B cell (primary cell): ENCODE results near the gene TMEM238L. TPM values are rescaled to one million over a fixed set of nuclear protein-coding genes. Genes with fewer than 3 reads are reported as not detected.

Experiments used
- ATAC-seq: fragments of 200-7000 bp; cut with Tn5 transposase; one replicate; pipeline ENCODE4 v1.10.0; 2021; ENCODE audit warnings: low read depth, mild to moderate bottlenecking, moderate number of reproducible peaks, moderate library complexity
- CTCF ChIA-PET: fragments of 350-600 bp; sonication (Branson Sonifier 250); formaldehyde crosslinking; loops from one replicate; lab custom pipeline; 2021; ENCODE audit warnings: antibody characterized with exemption, inconsistent platforms; lab: Charles Lee
- POLR2A ChIA-PET: fragments of 350-600 bp; sonication (Branson Sonifier 250); formaldehyde crosslinking; loops from one replicate; lab custom pipeline; 2021; ENCODE audit warnings: antibody characterized with exemption; lab: Charles Lee
- DNase-seq: peaks from one replicate; pipeline ENCODE4 v3.0.0; 2013
- H2AFZ ChIP-seq: 2 replicates; pipeline ENCODE4 v1.6.1; 2012; ENCODE audit warnings: mild to moderate bottlenecking, low read depth, low read length; ENCODE audit not compliant: insufficient read depth, poor library complexity, severe bottlenecking
- H3K27ac ChIP-seq, 2 donors: 1 replicate in 1 of 2; 2 replicates in 1 of 2; pipeline ENCODE4 v1.5.1; 2012 to 2013; ENCODE audit warnings: low read length in 2 of 2, mild to moderate bottlenecking in 2 of 2, moderate library complexity in 1 of 2
- H3K27me3 ChIP-seq, 4 experiments: fragments of 200-600 bp in 1 of 4; sonication (generic) in 1 of 4; replicated peaks in 1 of 4; 1 replicate in 2 of 4; 2 replicates in 2 of 4; pipeline versions ENCODE4 v1.6.1 to v1.7.0; 2013 to 2016; ENCODE audit warnings: low read length in 3 of 4, mild to moderate bottlenecking in 2 of 4, mixed read lengths in 1 of 4, moderate library complexity in 1 of 4; ENCODE audit not compliant: insufficient read depth in 4 of 4, control insufficient read depth in 3 of 4; ENCODE audit errors: control extremely low read depth in 1 of 4
- H3K36me3 ChIP-seq, 2 experiments: replicated peaks in 1 of 2; 1 replicate in 1 of 2; 2 replicates in 1 of 2; pipeline versions ENCODE4 v1.6.1 to v1.7.1; 2013; ENCODE audit warnings: low read length in 1 of 2; ENCODE audit not compliant: insufficient read depth in 2 of 2, control insufficient read depth in 1 of 2; ENCODE audit errors: control extremely low read depth in 1 of 2, extremely low read depth in 1 of 2
- H3K4me1 ChIP-seq, 2 donors: fragments of 200-600 bp in 1 of 2; sonication (generic) in 1 of 2; 1 replicate in 1 of 2; 2 replicates in 1 of 2; pipeline versions ENCODE4 v1.5.1 to v1.6.1; 2013 to 2017; ENCODE audit warnings: low read length in 2 of 2; ENCODE audit not compliant: control insufficient read depth in 2 of 2, insufficient read depth in 2 of 2
- H3K4me2 ChIP-seq: replicated peaks from 2 replicates; pipeline ENCODE3; 2012; ENCODE audit warnings: mild to moderate bottlenecking, low read depth, low read length; ENCODE audit not compliant: poor library complexity, severe bottlenecking
- H3K4me3 ChIP-seq, 5 experiments: fragments of 200-600 bp in 1 of 5; sonication (generic) in 1 of 5; 1 replicate in 3 of 5; 2 replicates in 2 of 5; pipeline versions ENCODE4 v1.5.1 to v1.7.0; 2011 to 2016; ENCODE audit warnings: low read length in 4 of 5, mild to moderate bottlenecking in 4 of 5, low read depth in 2 of 5, control low read depth in 1 of 5, moderate library complexity in 1 of 5; ENCODE audit not compliant: insufficient read depth in 1 of 5; ENCODE audit errors: control extremely low read depth in 1 of 5, extremely low read depth in 1 of 5
- H3K79me2 ChIP-seq: fragments of 200-600 bp; sonication (generic); one replicate; pipeline ENCODE4 v1.6.0; 2016; ENCODE audit warnings: low read length; ENCODE audit not compliant: control insufficient read depth, insufficient read depth
- H3K9ac ChIP-seq: fragments of 200-600 bp; sonication (generic); 2 replicates; pipeline ENCODE4 v1.6.1; 2017; ENCODE audit warnings: mild to moderate bottlenecking, low read length, moderate library complexity
- H3K9me3 ChIP-seq, 3 donors: one replicate each; pipeline versions ENCODE4 v1.6.1 to v1.7.1; 2013; ENCODE audit warnings: low read length in 2 of 3; ENCODE audit not compliant: control insufficient read depth in 2 of 3, insufficient read depth in 1 of 3; ENCODE audit errors: control extremely low read depth in 1 of 3
- H4K20me1 ChIP-seq: 2 replicates; pipeline ENCODE4 v1.6.0; 2012; ENCODE audit warnings: mild to moderate bottlenecking, low read length; ENCODE audit not compliant: insufficient read depth, control insufficient read depth, poor library complexity, severe bottlenecking
- H3K27ac Mint-ChIP-seq: one replicate; pipeline ENCODE4 v1.8.0; 2021; ENCODE audit warnings: mixed read lengths
- H3K27me3 Mint-ChIP-seq: one replicate; pipeline ENCODE4 v1.8.0; 2021; ENCODE audit warnings: mixed read lengths
- H3K4me1 Mint-ChIP-seq: one replicate; pipeline ENCODE4 v1.8.0; 2021; ENCODE audit warnings: mixed read lengths
- H3K4me3 Mint-ChIP-seq: one replicate; pipeline ENCODE4 v1.8.0; 2021; ENCODE audit warnings: mixed read lengths
- H3K9me3 Mint-ChIP-seq: one replicate; pipeline ENCODE4 v1.8.0; 2022; ENCODE audit warnings: mixed read lengths; ENCODE audit not compliant: insufficient read depth
- EZH2 ChIP-seq: IDR thresholded peaks from 2 replicates; pipeline ENCODE4 v1.6.1; 2012; ENCODE audit warnings: borderline replicate concordance, low read depth, mild to moderate bottlenecking, moderate library complexity, low read length; ENCODE audit not compliant: insufficient read depth, poor library complexity, severe bottlenecking
- WGBS: methylation state at CpG from one replicate; pipeline ENCODE4 v1.1.5; 2013; ENCODE audit warnings: missing lambda C conversion rate; ENCODE audit not compliant: insufficient coverage; 5-methylcytosine and 5-hydroxymethylcytosine counted together
- intact Hi-C: fragments of 100-400 bp; cut with micrococcal nuclease; formaldehyde crosslinking; loops from one replicate; pipeline ENCODE4 v1.10.0; 2022
- polyA plus RNA-seq: library from polyadenylated mRNA; depleted of rRNA; stranded (reverse); fragments of >200 nt; gene quantifications from 2 replicates; pipeline ENCODE4 v1.2.3, GENCODE V29; 2012
- total RNA-seq, 2 donors: library from RNA; stranded (reverse); fragments of 120-200 nt in 1 of 2; gene quantifications; 1 replicate in 1 of 2; 2 replicates in 1 of 2; pipeline versions ENCODE4 v1.2.3 to v1.2.4, GENCODE V29; 2013 to 2022
- TF ChIP-seq, protein P1 (sequence below): fragments of 200-600 bp; IDR thresholded peaks from one replicate; pipeline ENCODE4 v1.8.0; 2022; ENCODE audit warnings: antibody characterized with exemption, mild to moderate bottlenecking

TMEM238L gene
- total and polyA plus RNA-seq, 2 donors (not counting 1 experiment from before 2014, with no cell fraction given) = not detected

DNA sequence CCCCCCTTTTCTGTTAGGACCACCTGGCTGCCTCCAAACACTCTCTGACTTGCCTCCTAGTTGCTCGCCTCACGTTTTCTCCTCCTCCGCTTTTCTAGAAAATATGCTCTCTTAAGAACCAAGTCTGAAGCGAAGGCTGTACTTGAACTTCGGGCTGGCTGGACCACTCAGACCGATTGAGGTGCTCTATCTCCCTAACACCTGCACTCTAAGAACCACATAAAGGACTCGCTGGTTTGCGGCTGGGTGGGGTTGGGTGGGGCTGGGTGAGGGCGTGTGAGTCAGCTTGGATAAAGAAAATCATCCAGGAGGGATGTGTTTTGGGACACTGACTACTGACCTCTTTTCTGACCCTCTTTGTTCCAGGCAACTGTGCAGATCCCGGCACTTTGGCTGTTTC lies 51.2 kb downstream of the TMEM238L start:
- CTCF ChIA-PET = interaction anchor here (1.0 kb wide), 1 partner anchor 17 kb away, joined by 3 read pairs; no protein-coding TSS in a partner anchor
- ATAC-seq = no peak
- WGBS = 93% methylated on average over 4 of the region's 10 CpGs
- Histone ChIP-seq H3K36me3 (no peaks in the 10 kb centered on the region), H4K20me1 (no peaks in the 10 kb centered on the region), H3K4me2 (no peak overlapping the region), H2AFZ (no peak overlapping the region), H3K79me2 (no peaks in the 10 kb centered on the region), H3K27me3 (no peaks in the 10 kb centered on the region), H3K4me1 (no peaks in the 10 kb centered on the region), H3K27ac (no peak overlapping the region), H3K4me3 (no peak overlapping the region), H3K9me3 (no peaks in the 10 kb centered on the region), H3K9ac (no peak overlapping the region)
- H3K9me3 Mint-ChIP-seq = no peaks in the 10 kb centered on the region
- no peaks in the 10 kb centered on the region for H3K27me3 Mint-ChIP-seq
- H3K4me1 Mint-ChIP-seq = no peaks in the 10 kb centered on the region
- H3K27ac Mint-ChIP-seq = no peak overlapping the region
- intact Hi-C loops = no loop called here
- TF ChIP-seq, protein P1, sequence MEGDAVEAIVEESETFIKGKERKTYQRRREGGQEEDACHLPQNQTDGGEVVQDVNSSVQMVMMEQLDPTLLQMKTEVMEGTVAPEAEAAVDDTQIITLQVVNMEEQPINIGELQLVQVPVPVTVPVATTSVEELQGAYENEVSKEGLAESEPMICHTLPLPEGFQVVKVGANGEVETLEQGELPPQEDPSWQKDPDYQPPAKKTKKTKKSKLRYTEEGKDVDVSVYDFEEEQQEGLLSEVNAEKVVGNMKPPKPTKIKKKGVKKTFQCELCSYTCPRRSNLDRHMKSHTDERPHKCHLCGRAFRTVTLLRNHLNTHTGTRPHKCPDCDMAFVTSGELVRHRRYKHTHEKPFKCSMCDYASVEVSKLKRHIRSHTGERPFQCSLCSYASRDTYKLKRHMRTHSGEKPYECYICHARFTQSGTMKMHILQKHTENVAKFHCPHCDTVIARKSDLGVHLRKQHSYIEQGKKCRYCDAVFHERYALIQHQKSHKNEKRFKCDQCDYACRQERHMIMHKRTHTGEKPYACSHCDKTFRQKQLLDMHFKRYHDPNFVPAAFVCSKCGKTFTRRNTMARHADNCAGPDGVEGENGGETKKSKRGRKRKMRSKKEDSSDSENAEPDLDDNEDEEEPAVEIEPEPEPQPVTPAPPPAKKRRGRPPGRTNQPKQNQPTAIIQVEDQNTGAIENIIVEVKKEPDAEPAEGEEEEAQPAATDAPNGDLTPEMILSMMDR = no peak
- no peak for TF ChIP-seq EZH2
- DNase-seq = no peak
- POLR2A ChIA-PET = no interaction called here
- no peak overlapping the region for H3K4me3 Mint-ChIP-seq

DNA sequence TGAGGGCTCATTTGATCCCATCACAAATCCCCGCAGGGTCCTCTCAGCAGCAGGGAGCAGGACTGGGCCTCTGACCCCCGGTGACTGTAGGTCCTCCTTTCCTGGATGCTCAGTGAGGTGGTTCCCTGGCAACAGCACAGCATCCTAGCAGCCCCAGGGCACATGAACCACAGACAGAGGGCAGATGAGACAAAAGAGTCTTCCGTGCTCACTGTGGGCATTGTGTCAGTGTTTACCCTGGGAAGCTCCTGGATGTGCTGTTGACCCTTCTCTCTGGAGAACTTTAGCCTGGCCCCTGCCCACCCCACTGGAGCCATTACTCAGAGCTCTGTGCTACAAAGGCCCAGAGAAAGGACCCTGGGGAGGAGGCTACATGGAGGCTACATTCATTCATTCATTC lies 52.3 kb downstream of the TMEM238L start:
- CTCF ChIA-PET = interaction anchor here (1.0 kb wide), 1 partner anchor 16 kb away, joined by 3 read pairs; no protein-coding TSS in a partner anchor
- no peaks in the 10 kb centered on the region for H3K9me3 ChIP-seq
- no peak overlapping the region for H3K4me3 Mint-ChIP-seq
- no peaks in the 10 kb centered on the region for H3K36me3 ChIP-seq
- no peak overlapping the region for H3K4me3 ChIP-seq
- WGBS = 93% methylated on average over 2 of the region's 3 CpGs
- no peak overlapping the region for H2AFZ ChIP-seq
- H3K79me2 ChIP-seq = no peaks in the 10 kb centered on the region
- no peak overlapping the region for H3K9ac ChIP-seq
- no peaks in the 10 kb centered on the region for H3K9me3 Mint-ChIP-seq
- no peaks in the 10 kb centered on the region for H3K27me3 Mint-ChIP-seq
- ATAC-seq = no peak
- H3K27ac ChIP-seq = no peak overlapping the region
- H3K4me1 Mint-ChIP-seq = no peaks in the 10 kb centered on the region
- H3K4me2 ChIP-seq = no peak overlapping the region
- H3K27me3 ChIP-seq = no peaks in the 10 kb centered on the region
- POLR2A ChIA-PET = no interaction called here
- no peaks in the 10 kb centered on the region for H3K4me1 ChIP-seq
- no peaks in the 10 kb centered on the region for H4K20me1 ChIP-seq
- DNase-seq = no peak
- TF ChIP-seq EZH2 = no peak
- TF ChIP-seq, protein P1 = no peak
- intact Hi-C loops = no loop called here
- no peak overlapping the region for H3K27ac Mint-ChIP-seq
